ENCODE data around the gene MESP2. TPM values are rescaled to one million over a fixed set of nuclear protein-coding genes. Genes with fewer than 3 reads are reported as not detected.

The MESP2 gene
- total RNA-seq, 2 experiments from 2014 or later, result not detected

GRCh38 chr15:89820666-89821611 lies 44.8 kb downstream of the MESP2 start:
- Histone ChIP-seq H3K79me2 (ENCODE audit: insufficient read depth, low read depth, low read length) (no peaks in the 10 kb centered on the region), H4K20me1 (ENCODE audit: insufficient read depth, low read length) (no peaks in the 10 kb centered on the region), H2AFZ (ENCODE audit: low read length) (no peak overlapping the region), H3K4me3 (ENCODE audit: low read depth, low read length, poor library complexity, severe bottlenecking) (no peak overlapping the region), H3K27ac (ENCODE audit: low read depth, low read length, poor library complexity, severe bottlenecking) (no peak overlapping the region), H3K9me3 (ENCODE audit: low read length) (no peaks in the 10 kb centered on the region), H3K4me1 (ENCODE audit: insufficient read depth, low read length, poor library complexity, severe bottlenecking) (no peaks in the 10 kb centered on the region), H3K9me2 (ENCODE audit: insufficient read depth, low read length) (no peaks in the 10 kb centered on the region), H3K4me2 (ENCODE audit: low read length) (no peak overlapping the region), H3K36me3 (ENCODE audit: insufficient read depth, low read length) (no peaks in the 10 kb centered on the region)
- BruUV-seq (replicated peaks), result no TSS peak
- no peak for TF ChIP-seq CTCF (conservative IDR thresholded peaks at IDR 0.05; ENCODE audit: low read length)
- no peak for TF ChIP-seq EZH2phosphoT487 (IDR thresholded peaks at IDR 0.05; ENCODE audit: borderline replicate concordance, low read depth, low read length)
- no peak for DNase-seq (ENCODE audit: low spot score)
- CTCF ChIA-PET (ENCODE audit: unreplicated experiment), result interaction anchor here (0.6 kb wide), 1 partner anchor 17 kb away, joined by 4 read pairs; no protein-coding TSS in a partner anchor
- POLR2A ChIA-PET, result interaction anchor here (0.6 kb wide), 1 partner anchor 699 kb away, joined by 3 read pairs; no protein-coding TSS in a partner anchor
- intact Hi-C loops (cut with micrococcal nuclease; ENCODE audit: unreplicated experiment), result no loop called here

- Histone ChIP-seq H3K9me2 (ENCODE audit: insufficient read depth, low read length) (no peaks in the 10 kb centered on the region), H3K4me3 (ENCODE audit: low read depth, low read length, poor library complexity, severe bottlenecking) (no peak overlapping the region), H2AFZ (ENCODE audit: low read length) (no peak overlapping the region), H3K27ac (ENCODE audit: low read depth, low read length, poor library complexity, severe bottlenecking) (no peak overlapping the region), H3K9me3 (ENCODE audit: low read length) (no peaks in the 10 kb centered on the region), H3K36me3 (ENCODE audit: insufficient read depth, low read length) (no peaks in the 10 kb centered on the region), H3K4me2 (ENCODE audit: low read length) (no peak overlapping the region), H3K79me2 (ENCODE audit: insufficient read depth, low read depth, low read length) (no peaks in the 10 kb centered on the region), H4K20me1 (ENCODE audit: insufficient read depth, low read length) (no peaks in the 10 kb centered on the region), H3K4me1 (ENCODE audit: insufficient read depth, low read length, poor library complexity, severe bottlenecking) (no peaks in the 10 kb centered on the region)
- TF ChIP-seq CTCF (conservative IDR thresholded peaks at IDR 0.05; ENCODE audit: low read length) (no peak), EZH2phosphoT487 (IDR thresholded peaks at IDR 0.05; ENCODE audit: borderline replicate concordance, low read depth, low read length) (no peak)
- DNase-seq (ENCODE audit: low spot score), result no peak
- no TSS peak for BruUV-seq (replicated peaks)
- ChIA-PET POLR2A (interaction anchor here (0.6 to 1.0 kb wide), 3 partner anchors 11 to 1032 kb away, joined by 3 to 4 read pairs (median 3); no protein-coding TSS in a partner anchor), CTCF (ENCODE audit: unreplicated experiment) (no interaction called here)
- intact Hi-C loops (cut with micrococcal nuclease; ENCODE audit: unreplicated experiment), result no loop called here
Observed at GRCh38 chr15:89822026-89822425, 45.9 kb downstream of the MESP2 start.

GRCh38 chr15:89822611-89822950 lies 46.4 kb downstream of the MESP2 start:
- Histone ChIP-seq H3K27ac (ENCODE audit: low read depth, low read length, poor library complexity, severe bottlenecking) (no peak overlapping the region), H2AFZ (ENCODE audit: low read length) (no peak overlapping the region), H3K36me3 (ENCODE audit: insufficient read depth, low read length) (no peaks in the 10 kb centered on the region), H3K4me1 (ENCODE audit: insufficient read depth, low read length, poor library complexity, severe bottlenecking) (no peaks in the 10 kb centered on the region), H3K79me2 (ENCODE audit: insufficient read depth, low read depth, low read length) (no peaks in the 10 kb centered on the region), H4K20me1 (ENCODE audit: insufficient read depth, low read length) (no peaks in the 10 kb centered on the region), H3K9me2 (ENCODE audit: insufficient read depth, low read length) (no peaks in the 10 kb centered on the region), H3K9me3 (ENCODE audit: low read length) (no peaks in the 10 kb centered on the region), H3K4me2 (ENCODE audit: low read length) (no peak overlapping the region), H3K4me3 (ENCODE audit: low read depth, low read length, poor library complexity, severe bottlenecking) (no peak overlapping the region)
- POLR2A ChIA-PET, result interaction anchor here (0.7 to 1.0 kb wide), 2 partner anchors 10 to 1033 kb away, joined by 3 to 4 read pairs; no protein-coding TSS in a partner anchor
- intact Hi-C loops (cut with micrococcal nuclease; ENCODE audit: unreplicated experiment), result no loop called here
- BruUV-seq (replicated peaks), result no TSS peak
- TF ChIP-seq EZH2phosphoT487 (IDR thresholded peaks at IDR 0.05; ENCODE audit: borderline replicate concordance, low read depth, low read length) (no peak), CTCF (conservative IDR thresholded peaks at IDR 0.05; ENCODE audit: low read length) (no peak)
- DNase-seq (ENCODE audit: low spot score), result no peak
- CTCF ChIA-PET (ENCODE audit: unreplicated experiment), result no interaction called here

Data from OCI-LY7 (cell line).